HG03460 (cell line): ENCODE measurements around the gene MBOAT1.
"Not testable (repeated sequence)": the region's sequence is repeated elsewhere in the genome, so short reads cannot be mapped to it uniquely, and the experiment has no call there.

Source experiments
- ATAC-seq: cut with Tn5 transposase; IDR thresholded peaks from one replicate; pipeline ENCODE4 v1.9.1; 2021; ENCODE audit not compliant: unreplicated experiment

MBOAT1 gene

GRCh38 chr6:20142866-20143265, 69.4 kb downstream of the MBOAT1 start:
- no peak for ATAC-seq

DNA sequence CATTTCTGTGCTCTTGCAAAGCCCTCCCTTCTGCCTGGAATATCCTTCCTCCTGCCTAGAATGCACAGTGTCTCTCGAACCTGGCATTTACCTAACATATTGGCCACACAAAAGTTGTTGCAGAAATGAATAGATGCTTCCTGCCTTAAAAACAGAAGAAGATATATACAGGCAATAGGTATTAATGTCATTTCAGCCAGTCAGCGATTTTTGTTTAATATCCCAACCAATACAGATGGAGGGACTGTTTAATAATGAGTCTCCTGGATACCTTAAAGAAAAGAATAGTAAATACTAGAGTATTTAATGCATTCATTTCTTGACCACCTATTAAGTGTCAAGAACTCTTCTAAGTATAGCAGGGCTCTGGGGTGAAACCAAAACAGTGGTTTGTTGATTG, 70.3 kb downstream of the MBOAT1 start:
- no peak for ATAC-seq

GRCh38 chr6:20139127-20139963, 72.9 kb downstream of the MBOAT1 start:
- ATAC-seq: not testable (repeated sequence)

DNA sequence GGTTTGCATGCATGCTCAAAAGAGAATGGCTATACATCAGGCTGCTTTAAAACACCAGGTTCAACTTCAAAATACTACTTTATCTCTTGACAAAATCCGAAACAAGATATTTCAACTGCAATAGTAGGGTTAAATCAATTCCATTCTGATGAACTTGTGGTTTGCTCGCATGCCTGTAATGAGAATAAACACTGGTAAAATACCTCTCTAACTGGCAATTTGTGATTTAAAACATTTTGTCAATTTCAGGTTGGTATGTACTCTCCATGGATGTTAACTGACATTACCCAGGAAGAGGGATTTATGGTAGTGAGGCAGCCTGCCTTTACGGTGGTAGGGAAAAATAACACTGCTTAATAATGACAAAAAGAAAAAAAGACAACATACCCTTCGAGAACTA, 74.4 kb downstream of the MBOAT1 start:
- no peak for ATAC-seq

GRCh38 chr6:20137240-20137639, 75.0 kb downstream of the MBOAT1 start:
- ATAC-seq: no peak

GRCh38 chr6:20135677-20136268, 76.5 kb downstream of the MBOAT1 start:
- no peak for ATAC-seq

DNA sequence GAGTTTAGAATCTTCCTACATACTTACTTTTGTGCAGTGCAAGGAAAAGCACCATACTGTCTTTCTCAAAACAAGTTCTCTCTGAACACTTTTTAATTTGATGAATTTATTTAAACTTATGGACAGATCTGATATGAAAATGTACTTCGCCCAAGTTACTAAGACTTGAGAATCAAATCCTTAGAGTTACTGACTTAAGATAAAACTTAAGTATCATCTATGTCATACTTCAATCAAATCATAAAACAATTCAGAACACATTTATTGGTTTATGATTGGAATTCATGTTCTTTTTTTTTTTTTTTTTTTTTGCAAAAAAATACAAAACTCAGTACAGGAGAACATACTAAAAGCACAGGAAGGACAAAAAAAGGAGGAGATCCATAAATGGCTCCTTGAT, 77.7 kb downstream of the MBOAT1 start:
- no peak for ATAC-seq

- ATAC-seq: no peak
Measured at GRCh38 chr6:20129290-20130088, 82.8 kb downstream of the MBOAT1 start.

GRCh38 chr6:20128018-20128417, 84.3 kb downstream of the MBOAT1 start:
- no peak for ATAC-seq

- ATAC-seq: peak; percentile 93
Measured at GRCh38 chr6:20126789-20127653, 85.2 kb downstream of the MBOAT1 start.

DNA sequence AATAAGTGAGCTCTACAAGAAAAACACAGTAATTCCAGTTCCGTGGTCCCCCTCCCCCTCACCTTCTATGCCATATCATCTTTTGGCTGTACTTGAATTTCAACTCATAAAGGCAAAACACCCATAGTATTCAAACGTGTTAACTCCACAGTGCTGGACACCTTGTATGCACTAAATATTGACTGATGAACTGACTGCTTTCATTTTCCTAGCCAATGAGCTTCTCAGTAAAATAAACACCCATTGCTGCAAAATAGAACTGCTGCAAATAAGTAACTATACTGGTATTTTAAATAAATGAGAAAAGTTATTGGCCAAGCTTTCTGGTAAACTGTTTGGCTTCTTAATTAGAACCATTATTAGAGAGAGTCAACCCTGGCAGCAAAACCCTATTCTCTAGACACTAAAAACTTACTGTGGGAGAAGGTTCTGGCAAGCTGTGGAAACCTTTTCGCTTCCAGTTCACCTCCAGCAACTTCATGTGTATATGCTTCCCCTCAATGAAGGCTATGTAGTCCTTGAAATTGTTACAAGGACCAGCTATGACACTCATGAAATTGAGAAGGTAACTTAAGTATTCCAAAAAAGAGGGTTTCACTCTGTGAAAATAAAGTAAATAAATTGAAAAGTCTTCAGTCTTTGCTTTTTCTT, 86.0 kb downstream of the MBOAT1 start:
- ATAC-seq: no peak

GRCh38 chr6:20124545-20124944, 87.7 kb downstream of the MBOAT1 start:
- ATAC-seq: no peak

- ATAC-seq: no peak
Measured at GRCh38 chr6:20119485-20119884, 92.8 kb downstream of the MBOAT1 start.

GRCh38 chr6:20118892-20119291, 93.4 kb downstream of the MBOAT1 start:
- no peak for ATAC-seq

DNA sequence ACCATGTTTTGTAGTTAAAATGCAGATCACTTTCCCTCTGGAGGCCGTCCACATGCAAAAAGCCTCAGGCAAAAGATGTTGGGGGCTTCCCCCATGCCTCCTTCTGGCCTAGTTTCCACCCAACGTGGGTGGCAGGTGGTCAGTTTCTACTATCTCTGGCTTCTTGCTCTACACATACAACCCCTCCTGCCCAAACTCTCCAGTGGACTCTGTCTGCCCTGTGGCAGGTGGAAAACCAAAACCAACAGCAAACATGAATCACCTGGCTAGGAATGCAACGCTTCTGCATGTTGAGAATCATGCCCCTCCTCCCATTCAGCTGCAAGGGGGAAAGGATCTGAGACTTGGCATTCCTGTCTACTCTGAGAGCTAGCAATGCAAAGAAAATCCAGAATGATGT, 94.8 kb downstream of the MBOAT1 start:
- ATAC-seq: no peak

GRCh38 chr6:20116792-20117191, 95.5 kb downstream of the MBOAT1 start:
- no peak for ATAC-seq

- no peak for ATAC-seq
Measured at GRCh38 chr6:20115246-20115980, 96.9 kb downstream of the MBOAT1 start.

- ATAC-seq: no peak
Measured at GRCh38 chr6:20113649-20114224, 98.5 kb downstream of the MBOAT1 start.

GRCh38 chr6:20112841-20113240, 99.4 kb downstream of the MBOAT1 start:
- no peak for ATAC-seq
